Loucy (cell line): Measurements from ENCODE around the gene NIPSNAP2.

Experiments
- CTCF ChIP-seq: fragments of 200-600 bp; sonication (generic); conservative IDR thresholded peaks from 2 replicates; pipeline ENCODE4 v1.5.1; 2014; ENCODE audit warnings: mild to moderate bottlenecking, antibody characterized with exemption, low read length
- EZH2phosphoT487 ChIP-seq: fragments of 200-600 bp; IDR thresholded peaks from 2 replicates; pipeline ENCODE4 v1.6.1; 2018; ENCODE audit warnings: antibody characterized with exemption, mild to moderate bottlenecking, moderate library complexity, borderline replicate concordance

GRCh38 chr7:55962014-55962413, 2.4 kb upstream of the NIPSNAP2 start:
- TF ChIP-seq CTCF: no peak
- TF ChIP-seq EZH2phosphoT487: no peak
